Mesodermal cell (in vitro differentiated cells): ENCODE data around the gene LEF1.
"Not testable (repeated sequence)": the region's sequence is repeated elsewhere in the genome, so short reads cannot be mapped to it uniquely, and the experiment has no call there.

Experiments
- H3K27ac ChIP-seq: 2 replicates; pipeline ENCODE4 v1.7.0; 2013; ENCODE audit warnings: mild to moderate bottlenecking, low read depth, low read length, moderate library complexity; ENCODE audit not compliant: severe bottlenecking
- H3K36me3 ChIP-seq: 2 replicates; pipeline ENCODE4 v1.7.1; 2013; ENCODE audit warnings: mild to moderate bottlenecking, low read length, moderate library complexity; ENCODE audit not compliant: control insufficient read depth, insufficient read depth
- H3K4me1 ChIP-seq: one replicate; pipeline ENCODE4 v1.7.1; 2013; ENCODE audit warnings: mild to moderate bottlenecking, low read length; ENCODE audit not compliant: insufficient read depth, control insufficient read depth, poor library complexity, severe bottlenecking
- H3K4me3 ChIP-seq: 2 replicates; pipeline ENCODE4 v1.7.0; 2013; ENCODE audit warnings: low read length, control low read depth, mild to moderate bottlenecking; ENCODE audit not compliant: insufficient read depth, poor library complexity, severe bottlenecking; ENCODE audit errors: extremely low read depth
- H3K9me3 ChIP-seq: 2 replicates; pipeline ENCODE4 v1.7.1; 2013; ENCODE audit warnings: mild to moderate bottlenecking, low read length, moderate library complexity; ENCODE audit not compliant: control insufficient read depth
- WGBS, 2 experiments: methylation state at CpG; one replicate each; pipeline ENCODE4 v1.1.5; 2013; ENCODE audit warnings: missing lambda C conversion rate in 2 of 2; ENCODE audit not compliant: insufficient coverage in 2 of 2; 5-methylcytosine and 5-hydroxymethylcytosine counted together

Gene LEF1

GRCh38 chr4:108018040-108018883 lies 150.5 kb downstream of the LEF1 start:
- Histone ChIP-seq H3K27ac (no peak overlapping the region), H3K36me3 (peaks cover 46% of the 10 kb centered on the region), H3K4me1 (no peaks in the 10 kb centered on the region), H3K4me3 (no peak overlapping the region), H3K9me3 (no peaks in the 10 kb centered on the region)
- 80% methylated on average over 1 of the region's 8 CpGs; no CpG with 5 or more reads in 1 of the 2 experiments for whole genome bisulfite sequencing, 2 experiments

- WGBS, 2 experiments: 91 to 100% methylated on average over 5 of the region's 5 CpGs
- Histone ChIP-seq H3K4me3 (no peak overlapping the region), H3K9me3 (no peaks in the 10 kb centered on the region), H3K4me1 (no peaks in the 10 kb centered on the region), H3K27ac (no peak overlapping the region), H3K36me3 (peaks cover 46% of the 10 kb centered on the region)
These were observed 154.8 kb downstream of the LEF1 start for GRCh38 chr4:108013955-108014354.

GRCh38 chr4:108013327-108013726 lies 155.4 kb downstream of the LEF1 start:
- H3K36me3 ChIP-seq: peaks cover 46% of the 10 kb centered on the region
- H3K4me1 ChIP-seq: no peaks in the 10 kb centered on the region
- H3K4me3 ChIP-seq: no peak overlapping the region
- no peaks in the 10 kb centered on the region for H3K9me3 ChIP-seq
- H3K27ac ChIP-seq: no peak overlapping the region

- not testable (repeated sequence) for H3K27ac ChIP-seq, H3K9me3 ChIP-seq, H3K4me3 ChIP-seq, H3K4me1 ChIP-seq
- H3K36me3 ChIP-seq: peaks cover 46% of the 10 kb centered on the region
- WGBS, 2 experiments: 92 to 98% methylated on average over 4 to 5 of the region's 5 CpGs
These were observed 156.3 kb downstream of the LEF1 start for GRCh38 chr4:108012382-108012781.

- H3K36me3 ChIP-seq: peaks cover 30% of the 10 kb centered on the region
- 100% methylated on average over 1 of the region's 2 CpGs; no CpG with 5 or more reads in 1 of the 2 experiments for WGBS, 2 experiments
- no peak overlapping the region for H3K4me3 ChIP-seq
- no peaks in the 10 kb centered on the region for H3K4me1 ChIP-seq
- no peaks in the 10 kb centered on the region for H3K9me3 ChIP-seq
- no peak overlapping the region for H3K27ac ChIP-seq
These were observed 158.6 kb downstream of the LEF1 start for GRCh38 chr4:108010167-108010566.

GRCh38 chr4:108008721-108009120 lies 160.0 kb downstream of the LEF1 start:
- Histone ChIP-seq H3K36me3 (peaks cover 16% of the 10 kb centered on the region), H3K27ac (no peak overlapping the region), H3K9me3 (no peaks in the 10 kb centered on the region), H3K4me1 (no peaks in the 10 kb centered on the region), H3K4me3 (no peak overlapping the region)
- 100% methylated on average over 1 of the region's 2 CpGs; no CpG with 5 or more reads in 1 of the 2 experiments for WGBS, 2 experiments

GRCh38 chr4:108007984-108008383 lies 160.7 kb downstream of the LEF1 start:
- Histone ChIP-seq H3K27ac (no peak overlapping the region), H3K4me1 (no peaks in the 10 kb centered on the region), H3K36me3 (peaks cover 16% of the 10 kb centered on the region), H3K9me3 (no peaks in the 10 kb centered on the region), H3K4me3 (no peak overlapping the region)
- 95 to 98% methylated on average over 5 to 7 of the region's 7 CpGs for WGBS, 2 experiments

- no peak overlapping the region for H3K4me3 ChIP-seq
- H3K4me1 ChIP-seq: no peaks in the 10 kb centered on the region
- H3K36me3 ChIP-seq: peaks cover 8% of the 10 kb centered on the region
- no peak overlapping the region for H3K27ac ChIP-seq
- no peaks in the 10 kb centered on the region for H3K9me3 ChIP-seq
These were observed 162.4 kb downstream of the LEF1 start for GRCh38 chr4:108006361-108006760.

GRCh38 chr4:108005807-108006206 lies 162.9 kb downstream of the LEF1 start:
- Histone ChIP-seq H3K36me3 (peaks cover 3% of the 10 kb centered on the region), H3K4me1 (no peaks in the 10 kb centered on the region), H3K27ac (no peak overlapping the region), H3K9me3 (no peaks in the 10 kb centered on the region), H3K4me3 (no peak overlapping the region)
- WGBS, 2 experiments: 83% methylated on average over 1 of the region's 1 CpG; no CpG with 5 or more reads in 1 of the 2 experiments

- 83 to 100% methylated on average over 1 of the region's 2 CpGs for WGBS, 2 experiments
- Histone ChIP-seq H3K9me3 (no peaks in the 10 kb centered on the region), H3K4me3 (no peak overlapping the region), H3K27ac (no peak overlapping the region), H3K4me1 (no peaks in the 10 kb centered on the region), H3K36me3 (peaks cover 5% of the 10 kb centered on the region)
These were observed 164.1 kb downstream of the LEF1 start for GRCh38 chr4:108004646-108005045.

GRCh38 chr4:108003982-108004515 lies 164.7 kb downstream of the LEF1 start:
- no peak overlapping the region for H3K27ac ChIP-seq
- H3K36me3 ChIP-seq: peaks cover 5% of the 10 kb centered on the region
- no peaks in the 10 kb centered on the region for H3K4me1 ChIP-seq
- no peaks in the 10 kb centered on the region for H3K9me3 ChIP-seq
- H3K4me3 ChIP-seq: no peak overlapping the region
- 70 to 87% methylated on average over 2 to 4 of the region's 4 CpGs for WGBS, 2 experiments
